Memory B cell (primary cell): Measurements from ENCODE around the gene MUSTN1.

Experiments used
- ATAC-seq: fragments of 150-1000 bp; cut with Tn5 transposase; 2 replicates; pipeline ENCODE4 v1.10.0; 2021; ENCODE audit warnings: low read depth, mild to moderate bottlenecking, moderate library complexity
- DNase-seq, 2 donors: peaks; one replicate each; pipeline ENCODE4 v3.0.0; 2022; ENCODE audit warnings: low spot score in 2 of 2
- H3K27ac Mint-ChIP-seq: one replicate; pipeline ENCODE4 v1.8.0; 2022; ENCODE audit warnings: mild to moderate bottlenecking, moderate library complexity, mixed read lengths
- H3K27me3 Mint-ChIP-seq: one replicate; pipeline ENCODE4 v1.8.0; 2022; ENCODE audit warnings: mixed read lengths
- H3K36me3 Mint-ChIP-seq: one replicate; pipeline ENCODE4 v1.8.0; 2022; ENCODE audit warnings: mild to moderate bottlenecking, mixed read lengths
- H3K4me1 Mint-ChIP-seq: one replicate; pipeline ENCODE4 v1.8.0; 2022; ENCODE audit warnings: mixed read lengths
- H3K4me3 Mint-ChIP-seq: one replicate; pipeline ENCODE4 v1.8.0; 2022; ENCODE audit warnings: mild to moderate bottlenecking, moderate library complexity, mixed read lengths
- H3K9me3 Mint-ChIP-seq: one replicate; pipeline ENCODE4 v1.8.0; 2022; ENCODE audit warnings: mixed read lengths

MUSTN1 gene

GRCh38 chr3:52866427-52866826 lies 31.6 kb upstream of the MUSTN1 start:
- Mint-ChIP-seq H3K36me3 (peaks cover 33% of the 10 kb centered on the region), H3K27me3 (no peaks in the 10 kb centered on the region), H3K4me1 (no peaks in the 10 kb centered on the region), H3K4me3 (no peak overlapping the region), H3K9me3 (peaks cover 1% of the 10 kb centered on the region), H3K27ac (no peak overlapping the region)
- no peak for DNase-seq
- ATAC-seq: no peak

GRCh38 chr3:52865994-52866393 lies 31.2 kb upstream of the MUSTN1 start:
- no peak overlapping the region for H3K27ac Mint-ChIP-seq
- ATAC-seq (no peak), DNase-seq (no peak)
- H3K4me3 Mint-ChIP-seq: no peak overlapping the region
- no peaks in the 10 kb centered on the region for H3K27me3 Mint-ChIP-seq
- H3K9me3 Mint-ChIP-seq: peaks cover 1% of the 10 kb centered on the region
- H3K4me1 Mint-ChIP-seq: no peaks in the 10 kb centered on the region
- peaks cover 33% of the 10 kb centered on the region for H3K36me3 Mint-ChIP-seq

- H3K4me1 Mint-ChIP-seq: peaks cover 6% of the 10 kb centered on the region
- ATAC-seq (no peak), DNase-seq (no peak)
- H3K36me3 Mint-ChIP-seq: peaks cover 27% of the 10 kb centered on the region
- no peaks in the 10 kb centered on the region for H3K27me3 Mint-ChIP-seq
- no peak overlapping the region for H3K27ac Mint-ChIP-seq
- H3K9me3 Mint-ChIP-seq: no peaks in the 10 kb centered on the region
- H3K4me3 Mint-ChIP-seq: no peak overlapping the region
Measured at GRCh38 chr3:52860424-52860768, 25.6 kb upstream of the MUSTN1 start.

- Mint-ChIP-seq H3K36me3 (peaks cover 25% of the 10 kb centered on the region), H3K27ac (no peak overlapping the region), H3K27me3 (no peaks in the 10 kb centered on the region), H3K9me3 (no peaks in the 10 kb centered on the region), H3K4me3 (no peak overlapping the region), H3K4me1 (peaks cover 6% of the 10 kb centered on the region)
- ATAC-seq: no peak
- DNase-seq: no peak
Measured at GRCh38 chr3:52859686-52860423, 25.0 kb upstream of the MUSTN1 start.

GRCh38 chr3:52857864-52858263 lies 23.0 kb upstream of the MUSTN1 start:
- DNase-seq: no peak
- Mint-ChIP-seq H3K36me3 (peaks cover 15% of the 10 kb centered on the region), H3K4me3 (no peak overlapping the region), H3K27ac (no peak overlapping the region), H3K27me3 (no peaks in the 10 kb centered on the region), H3K4me1 (peaks cover 6% of the 10 kb centered on the region), H3K9me3 (no peaks in the 10 kb centered on the region)
- no peak for ATAC-seq

GRCh38 chr3:52857133-52857532 lies 22.3 kb upstream of the MUSTN1 start:
- Mint-ChIP-seq H3K4me3 (no peak overlapping the region), H3K27me3 (no peaks in the 10 kb centered on the region), H3K4me1 (peaks cover 6% of the 10 kb centered on the region), H3K36me3 (peaks cover 12% of the 10 kb centered on the region), H3K27ac (peak overlapping the region; percentile 35), H3K9me3 (no peaks in the 10 kb centered on the region)
- ATAC-seq: no peak
- DNase-seq: no peak

- ATAC-seq (no peak), DNase-seq (no peak)
- Mint-ChIP-seq H3K27ac (peak overlapping the region; percentile 35), H3K36me3 (peaks cover 14% of the 10 kb centered on the region), H3K4me3 (no peak overlapping the region), H3K9me3 (no peaks in the 10 kb centered on the region), H3K27me3 (no peaks in the 10 kb centered on the region), H3K4me1 (peaks cover 6% of the 10 kb centered on the region)
Measured at GRCh38 chr3:52856666-52857065, 21.8 kb upstream of the MUSTN1 start.

- ATAC-seq (no peak), DNase-seq (no peak)
- Mint-ChIP-seq H3K36me3 (peaks cover 15% of the 10 kb centered on the region), H3K9me3 (no peaks in the 10 kb centered on the region), H3K4me3 (no peak overlapping the region), H3K4me1 (peaks cover 6% of the 10 kb centered on the region), H3K27ac (no peak overlapping the region), H3K27me3 (no peaks in the 10 kb centered on the region)
Measured at GRCh38 chr3:52854013-52854412, 19.2 kb upstream of the MUSTN1 start.

- no peak overlapping the region for H3K4me3 Mint-ChIP-seq
- H3K36me3 Mint-ChIP-seq: peaks cover 12% of the 10 kb centered on the region
- H3K27me3 Mint-ChIP-seq: no peaks in the 10 kb centered on the region
- peaks cover 6% of the 10 kb centered on the region for H3K4me1 Mint-ChIP-seq
- no peak overlapping the region for H3K27ac Mint-ChIP-seq
- no peak for DNase-seq
- ATAC-seq: no peak
- no peaks in the 10 kb centered on the region for H3K9me3 Mint-ChIP-seq
Measured at GRCh38 chr3:52852419-52852818, 17.6 kb upstream of the MUSTN1 start.

- Mint-ChIP-seq H3K27ac (no peak overlapping the region), H3K27me3 (no peaks in the 10 kb centered on the region), H3K4me3 (no peak overlapping the region), H3K4me1 (peaks cover 3% of the 10 kb centered on the region), H3K9me3 (no peaks in the 10 kb centered on the region), H3K36me3 (peaks cover 8% of the 10 kb centered on the region)
- ATAC-seq: peak; percentile 66
- no peak for DNase-seq
Measured at GRCh38 chr3:52851348-52851747, 16.5 kb upstream of the MUSTN1 start.

- no peak overlapping the region for H3K4me3 Mint-ChIP-seq
- H3K27ac Mint-ChIP-seq: no peak overlapping the region
- H3K9me3 Mint-ChIP-seq: no peaks in the 10 kb centered on the region
- no peak for DNase-seq
- no peak for ATAC-seq
- no peaks in the 10 kb centered on the region for H3K27me3 Mint-ChIP-seq
- peaks cover 3% of the 10 kb centered on the region for H3K36me3 Mint-ChIP-seq
- no peaks in the 10 kb centered on the region for H3K4me1 Mint-ChIP-seq
Measured at GRCh38 chr3:52849656-52850055, 14.8 kb upstream of the MUSTN1 start.

- Mint-ChIP-seq H3K4me3 (no peak overlapping the region), H3K27ac (no peak overlapping the region), H3K9me3 (no peaks in the 10 kb centered on the region), H3K27me3 (no peaks in the 10 kb centered on the region), H3K4me1 (no peaks in the 10 kb centered on the region), H3K36me3 (peaks cover 4% of the 10 kb centered on the region)
- ATAC-seq (no peak), DNase-seq (no peak)
Measured at GRCh38 chr3:52848617-52849016, 13.8 kb upstream of the MUSTN1 start.

GRCh38 chr3:52847726-52848125 lies 12.9 kb upstream of the MUSTN1 start:
- H3K4me1 Mint-ChIP-seq: no peaks in the 10 kb centered on the region
- ATAC-seq (no peak), DNase-seq (no peak)
- no peak overlapping the region for H3K4me3 Mint-ChIP-seq
- H3K9me3 Mint-ChIP-seq: no peaks in the 10 kb centered on the region
- no peak overlapping the region for H3K27ac Mint-ChIP-seq
- H3K27me3 Mint-ChIP-seq: no peaks in the 10 kb centered on the region
- H3K36me3 Mint-ChIP-seq: peaks cover 4% of the 10 kb centered on the region

- DNase-seq (no peak), ATAC-seq (no peak)
- Mint-ChIP-seq H3K27ac (no peak overlapping the region), H3K4me1 (no peaks in the 10 kb centered on the region), H3K27me3 (no peaks in the 10 kb centered on the region), H3K36me3 (peaks cover 4% of the 10 kb centered on the region), H3K9me3 (no peaks in the 10 kb centered on the region), H3K4me3 (no peak overlapping the region)
Measured at GRCh38 chr3:52847241-52847640, 12.4 kb upstream of the MUSTN1 start.

GRCh38 chr3:52846432-52846965 lies 11.7 kb upstream of the MUSTN1 start:
- Mint-ChIP-seq H3K4me1 (no peaks in the 10 kb centered on the region), H3K4me3 (no peak overlapping the region), H3K27ac (no peak overlapping the region), H3K27me3 (no peaks in the 10 kb centered on the region), H3K9me3 (no peaks in the 10 kb centered on the region), H3K36me3 (peaks cover 9% of the 10 kb centered on the region)
- ATAC-seq: no peak
- no peak for DNase-seq
